Measurements from ENCODE around the gene SELENOM.
"Not testable (repeated sequence)": the region's sequence is repeated elsewhere in the genome, so short reads cannot be mapped to it uniquely, and the experiment has no call there.

Gene SELENOM

GRCh38 chr22:31080848-31081649 lies 26.3 kb downstream of the SELENOM start, which contains the start of gene SMTN:
TSS of gene SMTN (plus strand) at chr22:31081318. CDS start at chr22:31083259, 1,941 bp downstream.
- DNase-seq (ENCODE audit: extremely low read depth in 1 of 2, low read depth in 1 of 2): peak; percentile 73 to 81

DNA sequence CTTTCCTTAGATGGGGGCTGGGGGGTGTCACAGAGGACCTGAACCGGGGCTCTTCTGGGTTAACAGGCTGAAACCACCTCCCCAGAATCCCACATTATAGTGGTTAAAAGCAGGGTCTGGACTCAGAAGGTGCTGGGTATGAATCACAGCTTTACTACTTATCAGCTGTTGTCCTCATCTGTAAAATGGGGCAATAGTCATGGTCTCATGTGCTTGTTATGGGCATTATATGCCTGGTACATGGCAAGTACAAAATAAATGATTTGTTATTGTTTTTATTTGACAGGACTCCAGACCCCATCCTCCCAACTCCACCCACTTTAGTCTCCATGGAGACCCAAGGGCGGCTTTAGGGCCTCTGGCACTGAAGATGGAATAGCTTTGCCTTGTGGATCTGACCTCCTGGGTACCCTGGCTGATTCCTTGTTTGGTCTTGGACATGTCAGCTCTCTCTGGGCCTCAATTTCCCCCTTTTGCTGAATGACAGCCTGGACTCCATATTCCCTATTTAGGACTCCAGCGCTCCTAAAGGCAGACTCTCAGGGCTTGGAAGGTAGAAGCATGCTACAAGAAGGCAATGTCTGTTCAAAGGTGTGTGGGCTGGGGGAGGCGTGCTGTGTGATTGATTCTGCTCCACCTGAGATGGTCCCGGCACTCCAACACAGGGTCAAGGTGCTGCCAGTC lies 27.1 kb downstream of the SELENOM start:
- DNase-seq (ENCODE audit: extremely low read depth in 1 of 2, low read depth in 1 of 2): no peak

DNA sequence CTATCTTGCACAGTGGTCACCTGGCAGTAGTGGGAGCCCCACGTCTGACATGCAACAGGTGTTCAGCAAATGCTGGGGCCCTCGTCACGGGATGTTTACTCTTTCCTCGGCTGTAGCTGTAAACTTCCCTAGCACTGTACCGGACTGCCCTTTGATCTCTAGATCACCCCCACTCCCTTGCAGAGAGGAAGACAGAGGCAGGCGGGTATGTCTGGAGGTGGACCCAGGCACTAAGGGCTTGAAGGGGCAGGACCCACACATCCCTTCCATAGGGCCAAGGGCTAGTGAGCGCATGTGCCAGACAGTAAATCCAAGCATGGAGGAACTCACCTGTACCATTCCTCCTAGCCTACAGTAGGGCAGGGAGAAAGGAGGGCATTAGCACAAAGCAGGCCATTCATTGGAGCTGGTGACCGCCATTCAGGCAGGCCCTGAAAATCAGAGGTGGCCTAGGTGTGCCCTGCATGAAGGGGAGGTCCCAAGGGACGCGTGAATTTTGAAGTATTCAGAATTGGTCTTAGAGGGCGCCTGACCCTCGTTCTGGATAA lies 28.2 kb downstream of the SELENOM start:
- no peak for DNase-seq (ENCODE audit: extremely low read depth in 1 of 2, low read depth in 1 of 2)

GRCh38 chr22:31078389-31078788 lies 29.0 kb downstream of the SELENOM start:
- not testable (repeated sequence) for DNase-seq (ENCODE audit: extremely low read depth in 1 of 2, low read depth in 1 of 2)

GRCh38 chr22:31077681-31078080 lies 29.7 kb downstream of the SELENOM start:
- DNase-seq (ENCODE audit: extremely low read depth in 1 of 2, low read depth in 1 of 2): no peak

DNA sequence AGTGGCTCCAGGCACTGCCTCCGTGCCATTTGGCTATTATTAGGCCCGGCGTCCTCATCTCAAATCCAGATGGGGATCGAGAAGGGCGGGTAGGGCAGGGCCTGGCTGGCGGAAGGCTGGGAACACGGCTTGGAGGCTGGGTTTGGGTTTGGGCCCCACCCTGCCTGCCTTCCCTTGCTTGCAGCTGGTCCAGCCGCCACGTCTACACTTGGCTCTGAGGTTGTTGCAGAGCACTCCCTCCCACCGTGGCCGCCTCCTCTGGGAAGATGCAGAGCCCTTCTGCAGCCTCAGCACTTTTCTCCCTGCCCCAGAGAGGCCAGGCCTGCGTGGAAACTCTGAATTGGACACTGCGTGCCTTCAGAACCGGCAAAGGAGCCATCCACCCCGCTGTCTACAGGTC lies 31.4 kb downstream of the SELENOM start:
- DNase-seq (ENCODE audit: extremely low read depth in 1 of 2, low read depth in 1 of 2): no peak

- not testable (repeated sequence) for DNase-seq (ENCODE audit: extremely low read depth in 1 of 2, low read depth in 1 of 2)
These were observed 33.7 kb downstream of the SELENOM start for GRCh38 chr22:31073545-31074145.

DNA sequence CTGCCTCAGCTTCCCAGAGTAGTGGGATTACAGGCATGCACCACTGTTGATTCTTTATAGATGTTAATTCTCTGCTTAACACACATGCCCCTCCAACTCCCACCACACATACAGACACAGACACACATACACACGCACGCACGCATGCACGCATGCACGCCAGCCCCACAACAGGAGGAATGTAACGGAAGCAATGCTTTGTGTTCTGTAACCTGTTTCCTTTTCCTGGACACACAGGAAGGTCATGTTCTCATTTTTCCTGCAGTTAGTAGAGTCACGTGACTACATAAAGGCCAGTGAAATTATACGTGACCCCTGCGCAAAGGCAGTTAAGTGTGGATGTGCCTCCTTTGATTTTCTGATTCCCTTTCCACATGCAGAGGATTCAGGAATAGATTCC lies 34.2 kb downstream of the SELENOM start:
- DNase-seq (ENCODE audit: extremely low read depth in 1 of 2, low read depth in 1 of 2): not testable (repeated sequence)

- not testable (repeated sequence) for DNase-seq (ENCODE audit: extremely low read depth in 1 of 2, low read depth in 1 of 2)
These were observed 37.6 kb downstream of the SELENOM start for GRCh38 chr22:31069691-31070314.

DNA sequence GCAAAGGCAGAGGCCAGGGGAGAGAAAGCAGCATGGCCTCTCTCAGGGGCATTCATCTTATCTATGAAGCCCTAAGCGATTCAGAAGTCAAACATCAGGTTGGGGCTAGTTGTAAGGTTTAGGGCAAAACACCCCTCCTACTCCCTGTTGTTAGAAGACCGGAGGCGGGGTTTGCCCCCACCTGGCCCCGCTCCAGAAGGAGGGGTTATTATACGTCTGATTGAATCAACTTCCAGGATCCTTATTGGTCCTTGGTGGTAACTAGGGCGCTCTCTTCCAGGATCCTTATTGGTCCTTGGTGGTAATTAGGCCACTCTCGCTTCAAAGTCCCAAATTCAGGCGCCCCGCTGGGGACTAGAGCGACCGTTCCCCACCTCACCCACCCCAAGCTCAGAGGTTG lies 38.4 kb downstream of the SELENOM start:
- DNase-seq (ENCODE audit: extremely low read depth in 1 of 2, low read depth in 1 of 2): no peak

- no peak for DNase-seq (ENCODE audit: extremely low read depth in 1 of 2, low read depth in 1 of 2)
These were observed 43.0 kb downstream of the SELENOM start for GRCh38 chr22:31064369-31064768.

DNA sequence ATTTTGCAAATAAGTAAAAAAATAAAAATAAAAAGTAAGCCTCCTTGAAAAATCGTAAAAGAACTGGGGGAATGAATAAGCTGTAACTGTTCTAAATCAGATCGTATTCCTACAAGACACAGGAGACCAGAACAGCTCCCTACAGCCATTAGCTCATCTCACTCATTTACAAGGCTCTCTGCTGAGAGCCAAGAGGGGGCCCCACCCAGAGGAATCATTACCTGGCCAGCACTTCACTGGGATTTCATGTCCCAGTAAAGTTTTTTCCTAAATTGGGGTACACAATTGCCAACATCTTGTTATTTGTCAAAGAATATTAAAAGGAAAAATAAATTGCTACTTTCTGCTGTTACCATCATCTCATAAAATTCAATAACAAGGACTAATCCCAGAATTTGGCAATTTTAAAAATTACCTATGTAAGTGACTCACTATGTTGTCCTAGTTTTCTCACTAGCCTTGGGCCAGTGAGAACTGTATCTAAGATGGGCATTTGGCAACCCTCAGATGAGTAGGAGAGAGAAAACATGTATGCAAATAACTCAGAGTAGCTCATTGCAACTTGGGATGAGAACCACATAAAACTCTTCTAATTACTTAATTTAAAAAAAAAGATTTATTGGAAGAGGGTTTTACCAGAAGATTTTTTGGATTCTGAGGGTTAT lies 44.7 kb downstream of the SELENOM start:
- DNase-seq (ENCODE audit: extremely low read depth in 1 of 2, low read depth in 1 of 2): no peak

DNA sequence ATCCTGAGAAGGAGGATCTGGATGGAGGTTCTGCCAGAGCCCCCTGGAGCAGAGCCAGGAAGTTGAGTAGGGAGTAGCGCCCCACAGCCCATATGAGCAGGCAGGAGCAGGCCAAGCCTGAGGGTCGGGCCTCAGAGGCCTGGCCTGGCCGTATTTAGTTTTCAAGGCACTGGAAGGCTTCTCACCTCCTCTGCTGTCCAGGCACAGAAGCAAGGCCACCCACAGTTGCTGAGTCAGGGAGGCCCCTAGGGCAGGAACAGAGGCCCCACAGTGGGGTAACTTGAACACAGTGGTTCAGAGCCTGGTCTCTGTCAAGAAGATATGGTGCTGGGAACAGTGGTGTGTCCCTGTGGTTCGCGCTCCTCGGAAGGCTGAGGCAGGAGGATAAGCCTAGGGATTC lies 47.7 kb downstream of the SELENOM start:
- not testable (repeated sequence) for DNase-seq (ENCODE audit: extremely low read depth in 1 of 2, low read depth in 1 of 2)

- no peak for DNase-seq (ENCODE audit: extremely low read depth in 1 of 2, low read depth in 1 of 2)
These were observed 50.3 kb downstream of the SELENOM start for GRCh38 chr22:31056986-31057599.

DNA sequence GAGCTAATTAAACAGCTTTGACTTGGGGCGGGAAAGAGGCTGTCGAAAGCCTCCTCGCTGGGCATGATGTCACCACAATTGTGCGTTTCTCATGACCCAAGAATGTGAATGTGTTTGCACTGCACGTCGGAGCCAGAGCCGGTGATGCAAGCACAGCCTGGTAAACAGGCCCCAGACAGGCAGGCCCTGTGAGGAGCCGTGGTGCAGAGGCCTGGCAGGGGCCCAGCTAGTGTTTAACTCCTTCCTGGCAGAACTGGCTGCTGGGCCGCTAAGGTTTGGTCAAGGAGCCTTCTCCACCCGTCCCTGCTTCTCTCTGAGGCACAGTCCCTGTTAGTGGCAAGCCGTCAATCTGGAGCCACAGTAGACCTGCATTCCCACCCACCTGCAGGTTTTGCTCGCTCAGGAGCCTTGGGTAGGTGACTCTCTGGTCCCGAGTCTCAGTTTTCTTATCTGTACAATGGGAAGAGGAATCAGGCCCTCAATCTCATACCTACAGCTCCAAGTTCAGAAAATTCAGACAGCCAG lies 51.7 kb downstream of the SELENOM start:
- DNase-seq (ENCODE audit: extremely low read depth in 1 of 2, low read depth in 1 of 2): no peak

- DNase-seq (ENCODE audit: extremely low read depth in 1 of 2, low read depth in 1 of 2): no peak
These were observed 52.2 kb downstream of the SELENOM start for GRCh38 chr22:31055117-31055634.

Measured in stimulated activated CD8-positive, alpha-beta memory T cell treated with anti-CD3 and anti-CD28 coated beads, Interleukin-7, amount 100 ng/mL, for 48 hours (primary cell).